HG03060 (cell line): ENCODE results near the gene SVIL.
"Not testable (repeated sequence)": the region's sequence is repeated elsewhere in the genome, so short reads cannot be mapped to it uniquely, and the experiment has no call there.

Source experiments
- ATAC-seq: cut with Tn5 transposase; IDR thresholded peaks from one replicate; pipeline ENCODE4 v1.9.1; 2021; ENCODE audit warnings: low read depth, moderate number of reproducible peaks; ENCODE audit not compliant: unreplicated experiment

The SVIL gene

GRCh38 chr10:29649561-29650551 lies 15.1 kb upstream of the SVIL start:
- no peak for ATAC-seq

- ATAC-seq = no peak
Observed at GRCh38 chr10:29648983-29649268, 14.2 kb upstream of the SVIL start.

GRCh38 chr10:29648114-29648982 lies 13.6 kb upstream of the SVIL start:
- no peak for ATAC-seq

DNA sequence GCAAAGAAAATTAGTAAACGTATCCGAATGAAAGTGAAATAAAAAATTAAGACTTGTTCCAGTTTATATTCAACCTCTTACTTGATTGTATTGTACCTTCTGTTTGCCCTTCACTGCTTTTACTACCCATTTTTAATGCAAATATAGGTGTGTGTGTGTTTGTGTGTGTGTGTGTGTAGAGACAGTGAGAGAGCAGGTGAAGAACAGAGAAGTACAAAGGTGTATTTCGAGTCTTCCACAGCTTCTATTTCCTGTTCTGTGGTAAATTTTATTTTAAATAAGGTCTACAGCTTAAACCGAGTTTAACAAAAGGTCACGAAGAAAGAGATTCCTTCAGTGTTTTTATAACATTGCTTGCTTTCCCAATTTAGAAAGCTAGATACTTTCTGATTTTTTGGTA lies 12.7 kb upstream of the SVIL start:
- no peak for ATAC-seq

GRCh38 chr10:29646960-29647461 lies 12.2 kb upstream of the SVIL start:
- ATAC-seq = no peak

DNA sequence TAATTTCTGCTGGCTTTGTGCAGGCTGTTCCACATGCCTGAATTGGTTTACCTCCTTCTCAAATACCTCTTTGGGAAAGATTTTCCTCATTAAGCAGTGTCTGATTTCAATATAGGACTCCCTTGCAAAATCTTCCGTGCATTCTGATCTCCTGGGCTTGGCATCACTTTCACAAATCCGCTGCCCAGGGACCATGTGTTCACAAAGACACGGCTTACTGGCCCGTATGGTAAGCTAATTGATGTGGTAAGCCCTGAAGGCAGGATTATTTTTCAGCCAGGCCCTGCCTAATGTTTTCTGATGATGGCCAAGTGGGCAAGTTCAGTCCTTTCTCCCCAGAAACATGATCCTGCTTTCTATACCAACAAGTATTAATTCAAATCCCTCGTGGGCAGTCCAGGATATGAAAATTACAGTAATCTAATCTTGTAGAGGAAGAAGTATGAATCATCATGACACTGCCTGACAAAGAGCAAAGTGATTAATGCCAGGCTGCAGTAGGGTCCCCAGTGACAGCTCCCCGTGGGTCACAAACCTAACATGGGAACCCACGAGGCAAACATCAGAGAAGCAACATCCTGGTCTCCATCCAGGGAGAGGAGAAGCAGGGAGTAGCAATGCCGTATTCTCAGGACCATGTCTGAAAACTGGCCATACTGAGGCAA lies 11.6 kb upstream of the SVIL start:
- ATAC-seq = no peak

DNA sequence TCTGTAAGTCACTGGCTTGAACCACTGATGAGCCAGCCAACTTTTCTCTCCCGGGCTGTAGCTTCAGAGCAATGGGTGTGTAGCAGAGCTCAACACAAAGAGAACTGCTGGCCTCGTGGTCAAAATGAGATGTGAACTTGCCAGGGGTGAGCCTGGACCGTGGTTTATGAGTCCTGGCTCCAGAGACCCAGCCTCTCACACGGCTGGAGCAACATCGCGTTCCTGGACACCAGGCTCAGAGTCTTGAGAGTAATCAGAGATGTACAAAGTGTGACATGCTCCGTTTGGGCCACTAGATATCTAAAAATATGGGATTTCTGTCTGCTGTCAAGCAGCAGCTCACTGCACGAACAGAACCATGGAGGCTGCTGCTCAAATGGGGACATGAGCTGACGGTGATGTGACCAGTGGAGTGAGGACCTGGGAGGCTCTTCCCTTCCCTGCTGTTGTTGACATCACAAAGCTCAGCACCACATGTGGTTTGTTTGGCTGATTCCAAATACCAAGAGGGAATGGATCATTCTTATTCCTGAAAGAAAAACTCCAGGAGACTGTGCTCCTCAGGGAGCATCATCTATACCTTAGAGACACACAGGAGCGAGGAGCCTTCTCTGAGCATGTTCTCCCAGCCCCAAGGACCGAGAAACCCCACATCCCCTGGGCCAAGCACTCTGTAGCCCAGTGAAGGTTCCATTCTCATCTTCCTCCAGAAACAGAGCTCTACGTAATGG lies 9.2 kb upstream of the SVIL start:
- no peak for ATAC-seq

- no peak for ATAC-seq
Observed at GRCh38 chr10:29642990-29643389, 8.2 kb upstream of the SVIL start.

- ATAC-seq = no peak
Observed at GRCh38 chr10:29637537-29637936, 2.8 kb upstream of the SVIL start.

- peak; percentile 14 for ATAC-seq
Observed at GRCh38 chr10:29636178-29636577, 1.4 kb upstream of the SVIL start.

DNA sequence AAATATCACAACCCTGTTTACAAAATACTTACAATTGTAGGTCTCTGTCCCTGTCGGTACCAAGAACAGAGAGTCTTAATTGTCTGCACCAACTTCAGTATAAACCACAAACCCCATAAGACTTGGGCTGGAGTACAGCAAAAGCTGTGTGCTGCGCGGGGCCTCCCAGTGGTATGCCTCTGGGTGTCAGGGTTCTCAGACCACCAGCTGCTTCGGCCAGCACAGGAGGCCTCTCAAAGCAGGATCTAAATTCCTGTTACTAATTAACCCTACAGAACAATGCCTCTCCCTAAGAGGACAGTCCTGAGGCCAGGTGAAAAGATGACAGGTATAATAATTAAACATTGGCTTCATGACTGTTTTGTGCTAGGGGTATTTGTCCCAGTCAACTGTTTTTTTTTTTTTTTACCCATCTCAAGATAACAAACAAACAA lies 957 bp upstream of the SVIL start:
- ATAC-seq = peak; percentile 67

- ATAC-seq = no peak
Observed at GRCh38 chr10:29634105-29634504, 666 bp downstream of the SVIL start.

- ATAC-seq = no peak
Observed at GRCh38 chr10:29631049-29631339, 3.8 kb downstream of the SVIL start.

GRCh38 chr10:29630205-29631048 lies 4.3 kb downstream of the SVIL start:
- no peak for ATAC-seq

- no peak for ATAC-seq
Observed at GRCh38 chr10:29628912-29629526, 5.8 kb downstream of the SVIL start.

DNA sequence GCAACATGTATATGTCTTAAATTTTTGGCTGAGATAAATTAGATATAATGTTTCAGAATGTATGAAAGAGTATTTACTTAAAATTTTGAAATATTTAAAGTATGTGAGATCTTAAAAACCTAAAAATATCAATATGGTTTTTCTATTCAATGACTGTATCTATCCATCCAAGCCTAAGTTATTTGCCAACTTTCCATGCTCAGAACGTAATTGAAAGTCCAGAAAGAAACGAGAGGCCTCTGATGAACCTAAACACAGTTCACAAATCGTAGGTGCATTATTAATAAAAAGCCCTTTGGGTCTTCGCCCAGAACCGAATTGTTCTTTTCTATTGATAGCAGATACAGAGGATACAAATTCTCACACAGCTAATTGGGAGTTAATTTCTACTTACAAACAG lies 6.5 kb downstream of the SVIL start:
- ATAC-seq = no peak

GRCh38 chr10:29627201-29628132 lies 7.3 kb downstream of the SVIL start:
- no peak for ATAC-seq

- ATAC-seq = not testable (repeated sequence)
Observed at GRCh38 chr10:29624357-29624756, 10.4 kb downstream of the SVIL start.
